LNCaP clone FGC (cell line): ENCODE measurements around the gene LYPD4.

ENCODE experiments used
- DNase-seq: peaks from one replicate; pipeline ENCODE4 v3.0.0-alpha.2; 2011; ENCODE audit warnings: low read depth
- H3K4me3 ChIP-seq: 2 replicates; pipeline ENCODE4 v1.5.1; 2011; ENCODE audit warnings: mild to moderate bottlenecking, low read depth, low read length, control low read depth
- TF ChIP-seq, protein P1 (sequence below): IDR thresholded peaks from 2 replicates; pipeline ENCODE4 v1.5.1; 2012; ENCODE audit warnings: mild to moderate bottlenecking; ENCODE audit not compliant: control insufficient read depth, insufficient read depth; ENCODE audit errors: extremely low read depth

LYPD4 gene, protein sequence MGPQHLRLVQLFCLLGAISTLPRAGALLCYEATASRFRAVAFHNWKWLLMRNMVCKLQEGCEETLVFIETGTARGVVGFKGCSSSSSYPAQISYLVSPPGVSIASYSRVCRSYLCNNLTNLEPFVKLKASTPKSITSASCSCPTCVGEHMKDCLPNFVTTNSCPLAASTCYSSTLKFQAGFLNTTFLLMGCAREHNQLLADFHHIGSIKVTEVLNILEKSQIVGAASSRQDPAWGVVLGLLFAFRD

DNA sequence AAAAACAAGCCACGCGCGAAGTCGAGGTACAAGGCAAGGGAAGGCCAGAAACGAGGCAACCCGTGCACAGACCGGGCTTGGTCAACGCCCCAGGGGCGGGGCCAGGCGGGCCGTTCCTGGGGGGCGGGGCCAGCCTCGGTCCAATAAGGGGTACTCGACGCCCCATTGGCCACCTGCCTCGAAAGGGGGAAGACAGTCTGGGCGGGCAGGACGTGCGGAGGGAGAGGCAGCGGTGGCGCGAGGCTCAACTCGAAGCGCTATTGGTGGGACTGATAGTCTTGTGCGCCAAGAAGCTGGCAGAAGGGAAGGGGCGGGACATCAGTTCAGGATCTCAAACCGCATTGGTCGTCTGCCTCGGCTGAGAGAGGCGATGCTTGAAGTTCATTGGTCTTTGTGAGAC is at the start of gene LYPD4:
Gene LYPD4, minus strand, starts transcription at position 83 of the 400 bp plus-strand sequence. CDS start 5,398 bp downstream, outside the sequence.
- no peak within 1 kb of the TSS for H3K4me3 ChIP-seq
- TF ChIP-seq, protein P1, sequence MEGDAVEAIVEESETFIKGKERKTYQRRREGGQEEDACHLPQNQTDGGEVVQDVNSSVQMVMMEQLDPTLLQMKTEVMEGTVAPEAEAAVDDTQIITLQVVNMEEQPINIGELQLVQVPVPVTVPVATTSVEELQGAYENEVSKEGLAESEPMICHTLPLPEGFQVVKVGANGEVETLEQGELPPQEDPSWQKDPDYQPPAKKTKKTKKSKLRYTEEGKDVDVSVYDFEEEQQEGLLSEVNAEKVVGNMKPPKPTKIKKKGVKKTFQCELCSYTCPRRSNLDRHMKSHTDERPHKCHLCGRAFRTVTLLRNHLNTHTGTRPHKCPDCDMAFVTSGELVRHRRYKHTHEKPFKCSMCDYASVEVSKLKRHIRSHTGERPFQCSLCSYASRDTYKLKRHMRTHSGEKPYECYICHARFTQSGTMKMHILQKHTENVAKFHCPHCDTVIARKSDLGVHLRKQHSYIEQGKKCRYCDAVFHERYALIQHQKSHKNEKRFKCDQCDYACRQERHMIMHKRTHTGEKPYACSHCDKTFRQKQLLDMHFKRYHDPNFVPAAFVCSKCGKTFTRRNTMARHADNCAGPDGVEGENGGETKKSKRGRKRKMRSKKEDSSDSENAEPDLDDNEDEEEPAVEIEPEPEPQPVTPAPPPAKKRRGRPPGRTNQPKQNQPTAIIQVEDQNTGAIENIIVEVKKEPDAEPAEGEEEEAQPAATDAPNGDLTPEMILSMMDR: no peak
- no peak for DNase-seq

DNA sequence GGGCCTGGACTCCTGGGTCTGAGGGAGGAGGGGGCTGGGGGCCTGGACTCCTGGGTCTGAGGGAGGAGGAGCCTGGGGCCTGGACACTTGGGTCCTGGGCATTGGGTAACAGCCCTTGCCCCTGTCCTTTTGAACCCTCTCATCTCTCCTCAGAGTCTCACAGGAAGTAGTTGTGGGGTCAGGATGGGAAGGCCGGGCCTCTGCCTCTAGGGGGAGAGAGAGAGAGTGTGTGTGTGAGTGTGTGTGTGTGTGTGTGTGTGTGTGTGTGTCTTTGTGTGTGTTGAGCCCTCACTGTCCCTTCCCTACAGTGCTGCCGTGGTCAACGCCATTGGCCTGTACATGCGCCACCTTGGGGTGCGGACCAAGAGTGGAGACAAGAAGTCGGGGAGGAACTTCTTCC is 49.4 kb upstream of the LYPD4 start:
- TF ChIP-seq, protein P1: no peak
- no peak overlapping the region for H3K4me3 ChIP-seq
- DNase-seq: no peak

DNA sequence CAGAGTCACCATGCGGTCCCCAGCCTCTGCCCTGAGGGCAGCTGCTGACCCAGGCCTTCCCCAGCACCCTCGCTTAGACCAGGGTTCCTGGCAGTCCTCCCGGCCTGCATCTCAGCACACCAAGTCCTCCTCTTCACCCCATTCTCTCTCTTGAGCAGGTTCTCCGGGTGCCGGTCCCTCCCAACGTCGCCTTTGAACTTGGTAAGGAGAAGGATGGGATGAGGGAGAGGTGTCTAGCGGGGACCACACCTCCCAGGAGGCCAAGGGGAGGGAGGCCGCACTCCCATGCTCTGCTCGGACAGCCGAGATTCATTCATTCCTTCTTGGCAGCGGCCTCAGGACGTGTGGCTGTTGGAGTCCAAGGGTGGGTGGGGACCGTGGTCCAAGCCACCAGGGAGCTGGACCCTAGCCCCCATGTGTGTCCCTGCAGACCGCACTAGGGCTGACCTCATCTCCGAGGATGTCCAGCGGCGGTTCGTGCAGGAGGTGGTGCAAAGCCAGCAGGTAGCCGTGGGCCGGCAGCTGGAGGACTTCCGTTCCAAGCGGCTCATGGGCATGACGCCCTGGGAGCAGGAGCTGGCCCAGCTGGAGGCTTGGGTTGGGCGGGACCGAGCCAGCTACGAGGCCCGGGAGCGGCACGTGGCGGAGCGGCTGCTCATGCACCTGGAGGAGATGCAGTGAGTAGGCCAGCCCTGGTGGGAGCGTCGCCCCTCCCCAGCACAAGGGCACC is 47.9 kb upstream of the LYPD4 start:
- H3K4me3 ChIP-seq: no peak overlapping the region
- TF ChIP-seq, protein P1: no peak
- no peak for DNase-seq

DNA sequence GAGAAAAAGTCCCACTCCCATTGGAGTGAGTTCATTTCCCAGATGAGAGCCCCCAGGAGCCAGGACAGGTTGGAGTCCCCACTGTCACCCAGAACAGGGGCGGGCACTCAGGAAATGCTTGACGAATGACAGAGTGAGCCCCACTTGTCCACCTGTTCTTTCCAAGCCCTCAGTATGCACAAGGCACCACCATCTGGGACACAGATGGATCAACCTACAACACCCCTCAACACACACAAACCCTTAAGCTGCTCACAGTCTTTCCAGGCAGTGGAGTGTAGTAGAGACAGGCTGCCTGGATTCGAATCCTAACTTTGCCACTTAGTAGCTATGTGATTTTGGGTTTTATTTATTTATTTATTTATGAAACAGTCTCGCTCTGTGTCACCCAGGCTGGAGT is 46.5 kb upstream of the LYPD4 start:
- TF ChIP-seq, protein P1: no peak
- no peak overlapping the region for H3K4me3 ChIP-seq
- DNase-seq: no peak

DNA sequence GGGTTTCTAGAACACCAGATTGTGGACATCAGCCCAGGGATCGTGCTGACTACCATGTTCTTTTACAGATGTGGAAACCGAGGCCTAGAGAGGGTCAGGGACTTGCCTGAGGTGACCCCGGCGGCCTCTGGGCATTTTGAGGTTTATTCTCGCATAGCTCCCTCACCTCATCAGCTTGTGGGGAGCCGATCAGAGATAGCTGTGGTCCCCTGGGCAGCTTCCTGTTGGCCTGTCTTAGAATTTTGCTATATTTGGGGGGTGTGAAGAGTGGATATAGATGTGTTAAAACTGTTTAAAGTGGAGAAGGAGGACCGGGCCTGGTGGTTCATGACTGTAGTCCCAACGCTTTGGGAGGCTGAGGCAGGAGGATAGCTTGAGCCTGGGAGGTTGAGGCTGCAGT is 45.4 kb upstream of the LYPD4 start:
- no peak for DNase-seq
- TF ChIP-seq, protein P1: no peak
- no peak overlapping the region for H3K4me3 ChIP-seq

DNA sequence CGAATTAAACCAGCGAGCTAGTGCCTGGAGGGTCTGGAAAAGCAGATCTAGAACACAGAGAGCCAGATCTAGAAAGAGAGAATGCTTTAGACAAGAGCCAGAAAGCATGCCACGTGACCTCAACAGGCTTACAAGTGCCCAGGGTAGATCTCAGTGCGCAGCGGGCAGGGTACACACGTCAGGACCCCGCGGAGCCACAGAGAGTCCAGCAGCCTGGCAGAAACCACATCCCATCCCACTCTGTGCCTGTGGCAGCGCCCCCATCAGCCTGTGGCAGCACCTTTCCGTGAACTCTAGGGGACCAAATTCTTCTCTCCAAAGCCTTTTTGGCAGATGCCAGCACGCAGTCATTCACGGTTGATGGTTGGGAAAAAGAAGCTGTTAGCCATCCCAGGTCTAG is 44.4 kb upstream of the LYPD4 start:
- TF ChIP-seq, protein P1: no peak
- DNase-seq: no peak
- H3K4me3 ChIP-seq: no peak overlapping the region
